Measurements from ENCODE around the gene RHBDF1. TPM values are rescaled to one million over a fixed set of nuclear protein-coding genes. Genes with fewer than 3 reads are reported as not detected.

RHBDF1 gene
- total RNA-seq, 4 donors from 2014 or later, result 17.7 to 66.8 (median 18.8) TPM

- DNase-seq (ENCODE audit: low spot score), result no peak
- no peak for TF ChIP-seq CTCF (IDR thresholded peaks at IDR 0.05)
- no peak for ATAC-seq (ENCODE audit: low FRiP score)
Observed at GRCh38 chr16:85865-86264, 13.4 kb upstream of the RHBDF1 start.

GRCh38 chr16:85407-85782 lies 13.0 kb upstream of the RHBDF1 start:
- ATAC-seq (ENCODE audit: low FRiP score) (no peak), DNase-seq (ENCODE audit: low spot score) (no peak)
- no peak for TF ChIP-seq CTCF (IDR thresholded peaks at IDR 0.05)

GRCh38 chr16:84718-85406 lies 12.4 kb upstream of the RHBDF1 start:
- ATAC-seq (ENCODE audit: low FRiP score) (peak; percentile 85), DNase-seq (ENCODE audit: low spot score) (no peak)
- no peak for TF ChIP-seq CTCF (IDR thresholded peaks at IDR 0.05)

GRCh38 chr16:83781-84615 lies 11.6 kb upstream of the RHBDF1 start:
- ATAC-seq (ENCODE audit: low FRiP score) (no peak), DNase-seq (ENCODE audit: low spot score) (no peak)
- TF ChIP-seq CTCF (IDR thresholded peaks at IDR 0.05), result no peak

- no peak for ATAC-seq (ENCODE audit: low FRiP score)
- no peak for DNase-seq (ENCODE audit: low spot score)
Observed at GRCh38 chr16:83060-83603, 10.7 kb upstream of the RHBDF1 start.

More at GRCh38 chr16:83060-83603, 10.7 kb upstream of the RHBDF1 start:
- no peak for TF ChIP-seq CTCF (IDR thresholded peaks at IDR 0.05)
